Measurements from ENCODE around the gene MRAS. TPM values are rescaled to one million over a fixed set of nuclear protein-coding genes. Genes with fewer than 3 reads are reported as not detected.

The MRAS gene
- total and polyA plus RNA-seq, 2 of the 13 experiments (the other 11 are each of a cell fraction or from before 2014, with no cell fraction given) = 8.8 to 36.2 TPM

GRCh38 chr3:138395865-138396751 lies 47.7 kb downstream of the MRAS start:
- Histone ChIP-seq H3K27ac (ENCODE audit: extremely low read length, insufficient read depth, low read length) (no peak overlapping the region), H4K20me1 (ENCODE audit: insufficient read depth, low read length) (no peaks in the 10 kb centered on the region), H3K79me2 (ENCODE audit: insufficient read depth, low read length) (no peaks in the 10 kb centered on the region), H3K4me3 (replicated peaks in 1 of 3; ENCODE audit: insufficient read depth in 1 of 3, low read depth in 2 of 3, low read length in 3 of 3) (no peak overlapping the region), H3K4me1 (ENCODE audit: insufficient read depth, low read length) (peaks cover 35% of the 10 kb centered on the region), H3K9me3 (ENCODE audit: low read length) (no peaks in the 10 kb centered on the region), H2AFZ (ENCODE audit: low read length) (no peak overlapping the region), H3K27me3 (ENCODE audit: control insufficient read depth in 1 of 2, insufficient read depth in 2 of 2, low read length in 2 of 2) (no peaks in the 10 kb centered on the region), H3K9ac (ENCODE audit: insufficient read depth, low read depth, low read length) (no peak overlapping the region), H3K36me3 (replicated peaks in 1 of 2; ENCODE audit: control insufficient read depth in 1 of 2, insufficient read depth in 2 of 2, low read length in 2 of 2) (no peaks in the 10 kb centered on the region), H3K4me2 (ENCODE audit: low read depth, low read length) (no peak overlapping the region)
- TF ChIP-seq NFE2 (CRISPR knock-in tag; IDR thresholded peaks at IDR 0.05) (no peak), ZNF10 (CRISPR knock-in tag; IDR thresholded peaks at IDR 0.05; ENCODE audit: borderline replicate concordance, low read depth) (no peak), SNAPC4 (CRISPR knock-in tag; IDR thresholded peaks at IDR 0.05) (no peak), ZNF839 (CRISPR knock-in tag; IDR thresholded peaks at IDR 0.05; ENCODE audit: borderline replicate concordance) (no peak), MIXL1 (CRISPR knock-in tag; IDR thresholded peaks at IDR 0.05) (no peak), TGIF2 (CRISPR knock-in tag; IDR thresholded peaks at IDR 0.05) (no peak), RELA (CRISPR knock-in tag; IDR thresholded peaks at IDR 0.05) (no peak), CENPT (CRISPR knock-in tag; IDR thresholded peaks at IDR 0.05; ENCODE audit: low read depth) (no peak), RFXAP (CRISPR knock-in tag; IDR thresholded peaks at IDR 0.05; ENCODE audit: borderline replicate concordance) (no peak), KDM5B (CRISPR knock-in tag; IDR thresholded peaks at IDR 0.05; ENCODE audit: borderline replicate concordance) (no peak), CEBPB (IDR thresholded peaks at IDR 0.05; ENCODE audit: borderline replicate concordance, low read depth, low read length) (no peak)
- ATAC-seq = no peak
- in situ Hi-C loops (cut with HindIII; ENCODE audit: extremely low pct_ligation_motif_present, low pct_unique_long_range_greater_than_20kb) = loop anchor here (5.0 kb wide), 1 partner anchor 49 kb away; the partner anchor contains the start of gene MRAS
- BruUV-seq (replicated peaks) = no TSS peak
- no peak for FAIRE-seq
- ChIA-PET CTCF (ENCODE audit: low intra/inter-chr PET ratio, low total read pairs) (no interaction called here), POLR2A (no interaction called here)
- DNase-seq (ENCODE audit: low spot score) = no peak
- 95% methylated on average over 10 of the region's 12 CpGs for WGBS (ENCODE audit: low lambda C conversion rate)
- intact Hi-C loops (cut with micrococcal nuclease; ENCODE audit: unreplicated experiment) = loop anchor here (5.0 kb wide), 2 partner anchors 34 to 64 kb away; no protein-coding TSS in a partner anchor
